Lower lobe of right lung (tissue), 2 donors: ENCODE data around the gene WDTC1. TPM values are rescaled to one million over a fixed set of nuclear protein-coding genes. Genes with fewer than 3 reads are reported as not detected.

Source experiments
- ATAC-seq, 2 donors: fragments of 200-7000 bp; cut with Tn5 transposase; one replicate each; pipeline ENCODE4 v1.9.1; 2020 to 2022; ENCODE audit warnings: mild to moderate bottlenecking in 2 of 2, moderate library complexity in 2 of 2
- DNase-seq: peaks from one replicate; pipeline ENCODE4 v3.0.0-alpha.2; 2020
- H3K27ac ChIP-seq: fragments of 200-600 bp; one replicate; pipeline ENCODE4 v1.8.0; 2022
- H3K27me3 ChIP-seq: fragments of 200-600 bp; one replicate; pipeline ENCODE4 v1.8.0; 2022; ENCODE audit warnings: low read depth
- H3K36me3 ChIP-seq: fragments of 200-600 bp; one replicate; pipeline ENCODE4 v1.8.0; 2022; ENCODE audit warnings: mild to moderate bottlenecking
- H3K4me1 ChIP-seq: fragments of 200-600 bp; one replicate; pipeline ENCODE4 v1.8.0; 2022
- H3K4me3 ChIP-seq: fragments of 200-600 bp; one replicate; pipeline ENCODE4 v1.8.0; 2022; ENCODE audit warnings: mild to moderate bottlenecking
- H3K9me3 ChIP-seq: fragments of 200-600 bp; one replicate; pipeline ENCODE4 v1.8.0; 2022
- CTCF ChIP-seq: fragments of 200-600 bp; IDR thresholded peaks from one replicate; pipeline ENCODE4 v1.8.0; 2022; ENCODE audit warnings: antibody characterized with exemption, mild to moderate bottlenecking
- intact Hi-C: fragments of 100-400 bp; cut with DNase I; formaldehyde crosslinking; loops from one replicate; pipeline ENCODE4 v1.11.0; 2022
- total RNA-seq: library from RNA; stranded (reverse); fragmentation: NEBNext Ultra II Directional; extraction: Animal tissue kit (Norgen Biotek cat#: 25700); gene quantifications from one replicate; pipeline ENCODE4 v1.2.1, GENCODE V29; 2021
- donor health status: DM: no; HTN: yes; CAD: no; lungs with severe emphysema.

Gene WDTC1
- total RNA-seq, 1 donor from 2014 or later, result 45.7 TPM

- H3K4me3 ChIP-seq, result no peak overlapping the region
- DNase-seq, result no peak
- H3K27ac ChIP-seq, result no peak overlapping the region
- no peak for TF ChIP-seq CTCF
- no peaks in the 10 kb centered on the region for H3K9me3 ChIP-seq
- no peak for ATAC-seq
- peaks cover 80% of the 10 kb centered on the region for H3K36me3 ChIP-seq
- H3K27me3 ChIP-seq, result no peaks in the 10 kb centered on the region
- H3K4me1 ChIP-seq, result peaks cover 21% of the 10 kb centered on the region
- intact Hi-C loops, result no loop called here
Observed at GRCh38 chr1:27355683-27356082, 121.3 kb downstream of the WDTC1 start.

- H3K4me3 ChIP-seq, result no peak overlapping the region
- H3K27me3 ChIP-seq, result no peaks in the 10 kb centered on the region
- H3K36me3 ChIP-seq, result peaks cover 85% of the 10 kb centered on the region
- no peaks in the 10 kb centered on the region for H3K9me3 ChIP-seq
- DNase-seq (no peak), ATAC-seq (no peak)
- peak overlapping the region; percentile 6 for H3K27ac ChIP-seq
- intact Hi-C loops, result no loop called here
- TF ChIP-seq CTCF, result no peak
- peaks cover 15% of the 10 kb centered on the region for H3K4me1 ChIP-seq
Observed at GRCh38 chr1:27356277-27356618, 121.8 kb downstream of the WDTC1 start.

- Histone ChIP-seq H3K4me3 (peak overlapping the region; percentile 35), H3K36me3 (peaks cover 90% of the 10 kb centered on the region), H3K27me3 (no peaks in the 10 kb centered on the region), H3K27ac (peak overlapping the region; percentile 49), H3K9me3 (no peaks in the 10 kb centered on the region), H3K4me1 (peaks cover 12% of the 10 kb centered on the region)
- intact Hi-C loops, result no loop called here
- DNase-seq (peak; percentile 57), ATAC-seq (peak; percentile 7 to 8)
- TF ChIP-seq CTCF, result no peak
Observed at GRCh38 chr1:27356619-27357280, 122.3 kb downstream of the WDTC1 start.

GRCh38 chr1:27357281-27358037 lies 123.0 kb downstream of the WDTC1 start:
- Histone ChIP-seq H3K9me3 (no peaks in the 10 kb centered on the region), H3K27me3 (no peaks in the 10 kb centered on the region), H3K36me3 (peaks cover 97% of the 10 kb centered on the region), H3K4me1 (peaks cover 12% of the 10 kb centered on the region), H3K4me3 (peak overlapping the region; percentile 35), H3K27ac (peak overlapping the region; percentile 49)
- DNase-seq (peak; percentile 88), ATAC-seq (peak; percentile 77 to 83)
- TF ChIP-seq CTCF, result peak; percentile 99
- intact Hi-C loops, result no loop called here

Other genes with a start within 250 kb of the WDTC1 start
- gene TRNP1, start 240.9 kb upstream of the WDTC1 start, total RNA-seq, result 15.3 TPM
- 21.1 TPM for gene TENT5B, start 221.8 kb upstream of the WDTC1 start, total RNA-seq
- 57.7 TPM for gene SLC9A1, start 79.5 kb upstream of the WDTC1 start, total RNA-seq
- gene TMEM222, start 87.5 kb downstream of the WDTC1 start, total RNA-seq, result 30.2 TPM
- gene SYTL1, start 107.4 kb downstream of the WDTC1 start, total RNA-seq, result 29.3 TPM
- 117 TPM for gene MAP3K6, start 132.3 kb downstream of the WDTC1 start, total RNA-seq
- gene FCN3, start 140.2 kb downstream of the WDTC1 start, total RNA-seq, result 1,125 TPM
- gene CD164L2, start 148.7 kb downstream of the WDTC1 start, total RNA-seq, result 6.8 TPM
- 0.18 TPM for gene GPR3, start 158.0 kb downstream of the WDTC1 start, total RNA-seq